ENCODE measurements around the gene TAX1BP1.

DNA sequence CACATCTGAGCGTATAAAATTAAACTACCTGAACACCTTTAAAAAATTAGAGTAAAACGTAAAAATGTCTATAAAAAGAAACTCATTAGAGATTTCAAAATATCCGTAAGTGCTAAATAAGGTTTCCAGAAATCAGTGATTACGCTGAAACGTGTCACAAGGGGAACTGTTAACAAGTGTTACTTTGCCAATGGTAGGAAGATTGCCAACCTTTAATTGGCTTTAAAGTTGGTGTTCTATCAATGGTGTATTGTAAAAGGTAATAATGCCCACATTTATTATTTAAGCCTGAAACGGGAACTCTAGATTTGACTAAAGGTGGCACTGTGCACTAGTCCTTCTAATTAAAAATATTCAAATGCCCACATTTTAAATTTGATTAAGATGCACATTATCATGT lies 39.5 kb upstream of the TAX1BP1 start:
- no peak for TF ChIP-seq EZH2 (IDR thresholded peaks at IDR 0.05; ENCODE audit: insufficient read depth, poor library complexity, severe bottlenecking)
- no peak for TF ChIP-seq EZH2phosphoT487 (IDR thresholded peaks at IDR 0.05; ENCODE audit: insufficient read depth, low read depth)

All from GM23248 (cell line).